ENCODE results near the gene DCLRE1C.

GRCh38 chr10:14930610-14931009 is 23.3 kb downstream of the DCLRE1C start:
- TF ChIP-seq CTCF (IDR thresholded peaks at IDR 0.05; ENCODE audit: poor library complexity, severe bottlenecking) (no peak), TAF1 (IDR thresholded peaks at IDR 0.05; ENCODE audit: low read depth) (no peak)

Measured in neural cell (in vitro differentiated cells).